ENCODE results near the gene MRPS23. TPM values are rescaled to one million over a fixed set of nuclear protein-coding genes. Genes with fewer than 3 reads are reported as not detected.
A peak's percentile ranks its signal among the peaks of the same experiment; 100 is the strongest.

MRPS23 gene
- total RNA-seq (14.0 TPM), polyA plus RNA-seq (10 to 100 TPM; 34.0 to 44.0 (median 40.5) TPM)

- H3K4me1 ChIP-seq (ENCODE audit: control insufficient read depth, insufficient read depth, low read length, poor library complexity, severe bottlenecking), result peaks cover 28% of the 10 kb centered on the region
- H3K36me3 ChIP-seq (ENCODE audit: control insufficient read depth, insufficient read depth, low read length), result peaks cover 8% of the 10 kb centered on the region
- H3K9me3 Mint-ChIP-seq, result peaks cover 0 to 2% (median 0%) of the 10 kb centered on the region in 7 donors
- H3K4me3 Mint-ChIP-seq, result peak within 1 kb of the TSS; percentile 95 to 99 (median 96)
- peaks cover 10% of the 10 kb centered on the region for H3K36me3 Mint-ChIP-seq
- H3K27ac Mint-ChIP-seq, result peak within 1 kb of the TSS; percentile 98 to 100 (median 99)
- H3K27me3 Mint-ChIP-seq, result no peaks in the 10 kb centered on the region
- DNase-seq (peak; percentile 94 to 99 (median 96)), ATAC-seq (ENCODE audit: low read depth in 2 of 2) (peak; percentile 96)
- no peaks in the 10 kb centered on the region for H3K27me3 ChIP-seq (ENCODE audit: control insufficient read depth, insufficient read depth, low read length)
- peak within 1 kb of the TSS; percentile 94 for H3K27ac ChIP-seq (ENCODE audit: insufficient read depth, low read length, poor library complexity, severe bottlenecking)
- H3K9me3 ChIP-seq (ENCODE audit: control insufficient read depth in 2 of 2, low read length in 2 of 2), result no peaks in the 10 kb centered on the region
- H3K4me1 Mint-ChIP-seq, result peaks cover 22 to 49% (median 31%) of the 10 kb centered on the region in 4 donors
- H3K4me3 ChIP-seq (ENCODE audit: low read depth, low read length), result peak within 1 kb of the TSS; percentile 96
These were observed at the start of gene MRPS23 for GRCh38 chr17:57849874-57850754. TSS of gene MRPS23 (minus strand) at chr17:57850044. CDS start at chr17:57850010, 34 bp downstream.

DNA sequence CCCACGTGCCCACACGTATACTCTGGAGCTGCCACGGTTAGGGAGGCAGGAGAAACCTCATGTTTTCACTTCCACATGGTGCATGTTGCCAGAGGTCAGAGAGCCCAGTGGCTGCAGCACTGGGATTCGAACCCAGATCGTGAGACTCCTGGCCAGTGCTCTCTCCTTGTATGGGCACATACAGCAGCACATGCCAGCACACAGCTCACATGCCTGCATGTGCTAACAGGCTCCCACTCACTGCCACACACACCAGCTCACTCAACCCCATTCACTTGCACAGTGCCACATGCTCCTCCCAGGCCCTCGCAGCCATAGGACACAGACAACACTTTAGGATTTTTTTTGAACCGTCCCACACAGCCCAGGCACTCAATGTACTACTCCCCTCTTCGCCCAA, 49.5 kb upstream of the MRPS23 start:
- Histone ChIP-seq H3K36me3 (ENCODE audit: control insufficient read depth, insufficient read depth, low read length) (no peaks in the 10 kb centered on the region), H3K4me3 (ENCODE audit: low read depth, low read length) (no peak overlapping the region), H3K4me1 (ENCODE audit: control insufficient read depth, insufficient read depth, low read length, poor library complexity, severe bottlenecking) (peaks cover 7% of the 10 kb centered on the region), H3K9me3 (ENCODE audit: control insufficient read depth in 2 of 2, low read length in 2 of 2) (no peaks in the 10 kb centered on the region), H3K27me3 (ENCODE audit: control insufficient read depth, insufficient read depth, low read length) (no peaks in the 10 kb centered on the region), H3K27ac (ENCODE audit: insufficient read depth, low read length, poor library complexity, severe bottlenecking) (no peak overlapping the region)
- H3K36me3 Mint-ChIP-seq, result no peaks in the 10 kb centered on the region
- H3K9me3 Mint-ChIP-seq, result peaks cover 0 to 2% (median 0%) of the 10 kb centered on the region in 7 donors
- H3K4me3 Mint-ChIP-seq, result no peak overlapping the region
- ATAC-seq (ENCODE audit: low read depth in 2 of 2) (no peak), DNase-seq (no peak)
- H3K4me1 Mint-ChIP-seq, result peaks cover 0 to 25% (median 9%) of the 10 kb centered on the region in 4 donors
- peaks cover 4% of the 10 kb centered on the region for H3K27me3 Mint-ChIP-seq
- peak overlapping the region in 2 of 3 donors; percentile 10 to 54 for H3K27ac Mint-ChIP-seq

- Mint-ChIP-seq H3K27ac (no peak overlapping the region), H3K27me3 (peaks cover under 1% of the 10 kb centered on the region), H3K36me3 (no peaks in the 10 kb centered on the region), H3K4me1 (peaks cover 0 to 21% (median 9%) of the 10 kb centered on the region in 4 donors), H3K9me3 (peaks cover 0 to 2% (median 0%) of the 10 kb centered on the region in 7 donors), H3K4me3 (no peak overlapping the region)
- no peak for DNase-seq
- no peaks in the 10 kb centered on the region for H3K27me3 ChIP-seq (ENCODE audit: control insufficient read depth, insufficient read depth, low read length)
- H3K36me3 ChIP-seq (ENCODE audit: control insufficient read depth, insufficient read depth, low read length), result no peaks in the 10 kb centered on the region
- H3K4me3 ChIP-seq (ENCODE audit: low read depth, low read length), result no peak overlapping the region
- H3K4me1 ChIP-seq (ENCODE audit: control insufficient read depth, insufficient read depth, low read length, poor library complexity, severe bottlenecking), result peaks cover 7% of the 10 kb centered on the region
- no peaks in the 10 kb centered on the region for H3K9me3 ChIP-seq (ENCODE audit: control insufficient read depth in 2 of 2, low read length in 2 of 2)
- ATAC-seq (ENCODE audit: low read depth in 2 of 2), result no peak
- no peak overlapping the region for H3K27ac ChIP-seq (ENCODE audit: insufficient read depth, low read length, poor library complexity, severe bottlenecking)
These were observed 48.9 kb upstream of the MRPS23 start for GRCh38 chr17:57898487-57899311.

DNA sequence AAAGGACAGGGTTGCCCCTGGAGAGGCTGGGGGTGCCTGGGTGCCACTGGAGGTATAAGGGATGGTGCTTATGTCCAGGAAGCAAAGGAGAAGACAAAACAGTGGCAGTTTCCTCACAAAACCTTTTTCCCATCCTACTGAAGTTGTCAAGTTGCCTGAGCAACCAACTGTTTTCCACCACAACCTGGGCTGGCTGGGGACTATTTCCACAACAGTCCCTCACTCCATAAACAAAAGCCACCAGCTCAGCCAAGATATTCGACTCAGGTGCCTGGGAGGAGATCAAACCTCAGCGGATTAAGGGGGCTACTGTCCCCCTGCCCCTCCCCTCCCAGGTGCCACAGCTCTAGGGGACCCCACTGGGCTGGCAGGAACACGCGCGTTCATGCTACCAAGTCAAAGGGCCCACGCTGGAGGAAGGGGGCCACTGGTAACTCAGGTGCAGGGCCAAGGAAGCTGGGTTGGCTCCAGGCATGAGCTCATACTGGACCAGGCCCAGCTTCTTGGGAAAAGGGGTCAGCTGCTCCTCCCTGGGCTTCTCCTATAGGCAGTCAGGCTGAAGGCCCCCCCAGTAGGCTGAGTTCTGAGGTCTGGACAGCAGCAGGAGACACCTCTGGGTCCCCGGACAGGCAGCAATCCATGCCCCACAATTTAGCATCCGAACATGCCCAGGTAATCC, 45.7 kb upstream of the MRPS23 start:
- no peak overlapping the region for H3K27ac Mint-ChIP-seq
- no peak overlapping the region for H3K27ac ChIP-seq (ENCODE audit: insufficient read depth, low read length, poor library complexity, severe bottlenecking)
- no peaks in the 10 kb centered on the region for H3K9me3 ChIP-seq (ENCODE audit: control insufficient read depth in 2 of 2, low read length in 2 of 2)
- ATAC-seq (ENCODE audit: low read depth in 2 of 2), result no peak
- H3K4me3 ChIP-seq (ENCODE audit: low read depth, low read length), result no peak overlapping the region
- H3K4me1 Mint-ChIP-seq, result peaks cover 0 to 12% (median 3%) of the 10 kb centered on the region in 4 donors
- no peaks in the 10 kb centered on the region for H3K36me3 Mint-ChIP-seq
- no peak for DNase-seq
- H3K27me3 ChIP-seq (ENCODE audit: control insufficient read depth, insufficient read depth, low read length), result no peaks in the 10 kb centered on the region
- no peak overlapping the region for H3K4me3 Mint-ChIP-seq
- no peaks in the 10 kb centered on the region for H3K36me3 ChIP-seq (ENCODE audit: control insufficient read depth, insufficient read depth, low read length)
- H3K27me3 Mint-ChIP-seq, result peaks cover 12% of the 10 kb centered on the region
- H3K9me3 Mint-ChIP-seq, result peaks cover 0 to 2% (median 0%) of the 10 kb centered on the region in 7 donors
- no peaks in the 10 kb centered on the region for H3K4me1 ChIP-seq (ENCODE audit: control insufficient read depth, insufficient read depth, low read length, poor library complexity, severe bottlenecking)

GRCh38 chr17:57894848-57895247, 45.0 kb upstream of the MRPS23 start:
- no peak for ATAC-seq (ENCODE audit: low read depth in 2 of 2)

GRCh38 chr17:57892820-57893595, 43.2 kb upstream of the MRPS23 start:
- no peak overlapping the region for H3K4me3 Mint-ChIP-seq
- H3K27me3 ChIP-seq (ENCODE audit: control insufficient read depth, insufficient read depth, low read length), result no peaks in the 10 kb centered on the region
- peak in 1 of 3 donors; percentile 8 for DNase-seq
- no peaks in the 10 kb centered on the region for H3K9me3 ChIP-seq (ENCODE audit: control insufficient read depth in 2 of 2, low read length in 2 of 2)
- no peak overlapping the region for H3K4me3 ChIP-seq (ENCODE audit: low read depth, low read length)
- H3K36me3 Mint-ChIP-seq, result no peaks in the 10 kb centered on the region
- ATAC-seq (ENCODE audit: low read depth in 2 of 2), result peak in 1 of 2 donors; percentile 17
- H3K4me1 ChIP-seq (ENCODE audit: control insufficient read depth, insufficient read depth, low read length, poor library complexity, severe bottlenecking), result no peaks in the 10 kb centered on the region
- H3K27me3 Mint-ChIP-seq, result peaks cover 13% of the 10 kb centered on the region
- peaks cover 0 to 6% (median 2%) of the 10 kb centered on the region in 4 donors for H3K4me1 Mint-ChIP-seq
- no peaks in the 10 kb centered on the region for H3K9me3 Mint-ChIP-seq
- H3K27ac Mint-ChIP-seq, result no peak overlapping the region
- no peak overlapping the region for H3K27ac ChIP-seq (ENCODE audit: insufficient read depth, low read length, poor library complexity, severe bottlenecking)
- no peaks in the 10 kb centered on the region for H3K36me3 ChIP-seq (ENCODE audit: control insufficient read depth, insufficient read depth, low read length)

More at GRCh38 chr17:57894848-57895247, 45.0 kb upstream of the MRPS23 start:
- H3K36me3 Mint-ChIP-seq, result no peaks in the 10 kb centered on the region
- H3K27me3 Mint-ChIP-seq, result peaks cover 12% of the 10 kb centered on the region
- no peaks in the 10 kb centered on the region for H3K9me3 ChIP-seq (ENCODE audit: control insufficient read depth in 2 of 2, low read length in 2 of 2)
- H3K4me3 Mint-ChIP-seq, result no peak overlapping the region
- H3K27me3 ChIP-seq (ENCODE audit: control insufficient read depth, insufficient read depth, low read length), result no peaks in the 10 kb centered on the region
- H3K4me3 ChIP-seq (ENCODE audit: low read depth, low read length), result no peak overlapping the region
- H3K27ac ChIP-seq (ENCODE audit: insufficient read depth, low read length, poor library complexity, severe bottlenecking), result no peak overlapping the region
- H3K9me3 Mint-ChIP-seq, result peaks cover 0 to 2% (median 0%) of the 10 kb centered on the region in 7 donors
- DNase-seq, result no peak
- H3K27ac Mint-ChIP-seq, result no peak overlapping the region
- peaks cover 0 to 11% (median 3%) of the 10 kb centered on the region in 4 donors for H3K4me1 Mint-ChIP-seq
- H3K4me1 ChIP-seq (ENCODE audit: control insufficient read depth, insufficient read depth, low read length, poor library complexity, severe bottlenecking), result no peaks in the 10 kb centered on the region
- no peaks in the 10 kb centered on the region for H3K36me3 ChIP-seq (ENCODE audit: control insufficient read depth, insufficient read depth, low read length)
